ENCODE data around the gene SAXO1. TPM values are rescaled to one million over a fixed set of nuclear protein-coding genes. Genes with fewer than 3 reads are reported as not detected.
A peak's percentile ranks its signal among the peaks of the same experiment; 100 is the strongest.

SAXO1 gene
- total RNA-seq, 1 experiment from 2014 or later, result not detected

- DNase-seq, result peak; percentile 56
- Histone ChIP-seq H3K36me3 (peaks cover 10% of the 10 kb centered on the region), H3K9me3 (peaks cover 20% of the 10 kb centered on the region), H3K4me3 (no peak overlapping the region), H3K27me3 (no peaks in the 10 kb centered on the region)
Observed at GRCh38 chr9:18980189-18980588, 52.8 kb downstream of the SAXO1 start.

DNA sequence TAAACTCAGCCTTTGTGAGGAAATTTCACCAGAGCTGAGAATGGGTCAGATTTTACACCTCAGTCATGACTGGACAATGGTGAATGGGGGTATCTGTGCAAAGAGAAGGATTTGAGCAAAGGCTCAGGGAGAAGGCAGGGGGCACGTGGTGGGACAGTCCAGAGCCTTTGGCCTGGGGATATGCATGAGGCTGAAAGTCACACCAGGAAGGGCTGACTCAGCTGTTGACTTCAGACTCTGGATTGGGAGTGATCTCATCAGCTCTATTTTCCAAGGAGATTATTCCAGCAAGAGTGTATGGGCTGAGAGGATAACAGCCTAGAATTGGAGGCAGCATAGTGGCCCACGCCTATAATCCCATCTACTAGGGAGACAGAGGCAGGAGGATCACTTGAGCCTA, 53.6 kb downstream of the SAXO1 start:
- peaks cover 6% of the 10 kb centered on the region for H3K36me3 ChIP-seq
- DNase-seq, result peak; percentile 88
- H3K9me3 ChIP-seq, result peaks cover 16% of the 10 kb centered on the region
- no peak overlapping the region for H3K4me3 ChIP-seq
- no peaks in the 10 kb centered on the region for H3K27me3 ChIP-seq

DNA sequence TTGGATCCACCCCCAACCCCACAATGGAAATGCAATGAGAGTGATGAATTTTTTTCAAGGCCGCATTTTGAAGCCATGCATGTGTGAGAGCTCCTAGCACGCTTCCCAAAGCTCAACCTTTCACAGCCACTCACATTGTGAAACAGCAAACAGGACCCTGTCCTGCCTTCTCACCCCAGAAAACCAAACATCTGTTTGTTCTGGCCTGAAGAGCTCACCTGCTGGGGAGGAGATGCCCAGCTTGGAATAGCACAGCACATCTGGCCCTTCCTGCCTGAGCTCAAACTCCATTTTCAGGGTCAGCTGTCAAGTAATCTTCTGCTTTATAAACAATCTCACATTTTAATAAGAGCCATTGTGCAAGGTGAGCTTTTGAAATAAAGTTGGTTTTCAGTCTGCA, 54.8 kb downstream of the SAXO1 start:
- H3K27me3 ChIP-seq, result no peaks in the 10 kb centered on the region
- no peak for DNase-seq
- no peaks in the 10 kb centered on the region; the same call in 1 of the 2 replicates for H3K36me3 ChIP-seq
- H3K4me3 ChIP-seq, result no peak overlapping the region
- peaks cover 5% of the 10 kb centered on the region for H3K9me3 ChIP-seq

DNA sequence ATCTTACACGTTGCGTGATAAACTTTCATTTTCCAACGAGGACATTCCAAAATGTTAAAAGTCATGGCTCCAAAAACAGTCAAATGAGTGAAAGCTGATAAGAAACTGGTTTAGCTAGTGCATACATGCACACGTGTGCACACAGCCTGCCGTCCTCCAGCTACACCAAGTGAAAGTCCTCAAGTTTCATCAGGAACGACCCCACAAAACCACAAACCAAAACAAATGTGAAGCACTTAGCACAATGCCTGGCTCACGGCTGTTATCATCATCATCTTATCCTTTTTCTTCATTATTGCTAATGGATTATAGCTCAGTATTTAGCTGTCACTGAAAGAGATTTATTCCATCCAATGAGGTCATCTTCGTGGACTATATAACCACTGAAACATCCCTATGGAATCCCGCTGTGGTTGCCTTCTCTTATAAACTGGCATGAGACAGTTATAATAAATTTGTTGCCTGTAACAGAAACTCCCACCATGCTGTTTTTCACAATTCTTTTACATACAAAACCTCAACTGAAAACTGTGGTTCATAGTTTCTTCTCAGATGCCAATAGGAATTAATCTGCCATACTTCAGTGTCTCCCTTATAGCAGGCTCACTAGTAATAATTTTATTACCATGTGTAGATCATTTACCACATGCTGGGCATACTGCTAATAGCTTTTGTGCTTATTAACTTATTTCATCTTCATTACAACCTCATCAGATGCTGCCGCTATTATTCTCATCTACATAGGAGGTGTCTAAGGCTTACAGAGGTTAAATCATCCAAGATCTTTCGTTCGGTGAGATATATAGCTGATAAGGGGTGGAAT, 56.1 kb downstream of the SAXO1 start:
- no peaks in the 10 kb centered on the region for H3K36me3 ChIP-seq
- no peaks in the 10 kb centered on the region for H3K27me3 ChIP-seq
- DNase-seq, result peak; percentile 81
- peak overlapping the region; percentile 15 for H3K4me3 ChIP-seq
- no peaks in the 10 kb centered on the region for H3K9me3 ChIP-seq

DNA sequence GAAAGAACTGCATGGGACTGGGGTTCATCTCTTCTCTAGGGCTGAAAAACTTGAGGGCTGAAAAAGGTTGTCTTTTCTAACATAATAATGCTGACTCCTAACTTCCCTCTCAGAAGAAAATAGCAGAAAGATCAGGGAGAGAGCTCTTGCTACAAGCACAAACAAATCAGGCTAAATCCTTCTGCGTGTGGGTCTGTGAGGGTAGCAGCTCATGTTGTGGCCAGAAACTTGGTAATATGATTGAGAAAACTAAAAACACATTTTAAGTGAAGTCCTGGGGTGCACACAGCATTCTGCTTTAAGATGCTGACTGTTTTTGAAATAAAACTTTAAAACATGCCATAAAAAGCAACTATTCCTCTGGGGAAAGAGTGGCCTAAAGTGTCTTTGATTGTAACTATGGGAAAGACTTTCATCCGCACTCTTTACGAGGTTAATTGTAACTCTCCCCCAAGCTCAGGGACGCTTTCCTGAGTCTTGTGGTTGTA, 56.7 kb downstream of the SAXO1 start:
- H3K36me3 ChIP-seq, result no peaks in the 10 kb centered on the region
- H3K9me3 ChIP-seq, result no peaks in the 10 kb centered on the region
- H3K4me3 ChIP-seq, result peak overlapping the region; percentile 15
- DNase-seq, result no peak
- no peaks in the 10 kb centered on the region for H3K27me3 ChIP-seq

DNA sequence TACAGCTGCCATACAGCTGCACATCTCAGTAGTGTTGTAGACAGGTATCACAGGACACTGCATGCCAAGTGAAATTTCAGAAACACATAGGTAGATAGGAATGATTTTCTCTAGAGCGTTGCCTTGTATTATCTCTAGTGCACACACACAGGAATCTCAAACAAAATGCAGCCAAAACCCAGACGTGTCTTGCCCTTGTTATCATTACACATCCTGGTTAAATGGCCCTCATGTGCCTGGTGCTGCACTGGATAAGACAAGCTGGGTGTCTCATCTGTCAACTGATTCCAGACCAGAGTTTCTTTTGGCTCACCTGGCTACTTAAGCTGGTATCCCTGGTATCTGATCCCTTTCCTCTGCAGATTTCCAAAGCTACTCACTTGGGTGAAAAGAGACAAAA, 59.7 kb downstream of the SAXO1 start:
- peaks cover 3% of the 10 kb centered on the region for H3K9me3 ChIP-seq
- DNase-seq, result no peak
- H3K36me3 ChIP-seq, result no peaks in the 10 kb centered on the region
- H3K27me3 ChIP-seq, result no peaks in the 10 kb centered on the region
- H3K4me3 ChIP-seq, result no peak overlapping the region

DNA sequence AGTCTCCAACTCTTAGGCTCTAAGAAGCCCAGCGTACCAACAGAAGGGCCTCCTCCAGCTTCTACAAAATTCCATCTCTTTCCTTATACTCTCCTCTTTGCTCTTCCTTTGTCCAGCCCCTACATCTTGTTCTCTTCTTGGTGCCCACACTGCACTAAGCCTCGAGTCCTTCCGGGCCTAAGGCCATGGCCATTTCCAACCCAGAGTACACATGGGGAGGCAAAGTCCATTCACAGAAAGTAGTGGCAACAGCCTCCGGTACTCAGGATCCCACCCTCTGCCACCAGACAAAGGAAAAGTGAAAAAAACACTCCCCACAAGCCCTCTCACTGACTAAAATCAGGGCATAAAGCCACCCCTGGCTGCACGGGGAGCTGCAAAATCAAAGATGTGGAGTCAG, 60.3 kb downstream of the SAXO1 start:
- DNase-seq, result no peak
- Histone ChIP-seq H3K27me3 (no peaks in the 10 kb centered on the region), H3K9me3 (peaks cover 3% of the 10 kb centered on the region), H3K36me3 (no peaks in the 10 kb centered on the region), H3K4me3 (no peak overlapping the region)

GRCh38 chr9:18971909-18972308, 61.1 kb downstream of the SAXO1 start:
- H3K4me3 ChIP-seq, result no peak overlapping the region
- no peak for DNase-seq
- H3K27me3 ChIP-seq, result no peaks in the 10 kb centered on the region
- peaks cover 3% of the 10 kb centered on the region for H3K9me3 ChIP-seq
- no peaks in the 10 kb centered on the region for H3K36me3 ChIP-seq

- peaks cover 3% of the 10 kb centered on the region for H3K9me3 ChIP-seq
- no peaks in the 10 kb centered on the region for H3K27me3 ChIP-seq
- no peak for DNase-seq
- no peaks in the 10 kb centered on the region for H3K36me3 ChIP-seq
- H3K4me3 ChIP-seq, result no peak overlapping the region
Observed at GRCh38 chr9:18971404-18971803, 61.6 kb downstream of the SAXO1 start.

DNA sequence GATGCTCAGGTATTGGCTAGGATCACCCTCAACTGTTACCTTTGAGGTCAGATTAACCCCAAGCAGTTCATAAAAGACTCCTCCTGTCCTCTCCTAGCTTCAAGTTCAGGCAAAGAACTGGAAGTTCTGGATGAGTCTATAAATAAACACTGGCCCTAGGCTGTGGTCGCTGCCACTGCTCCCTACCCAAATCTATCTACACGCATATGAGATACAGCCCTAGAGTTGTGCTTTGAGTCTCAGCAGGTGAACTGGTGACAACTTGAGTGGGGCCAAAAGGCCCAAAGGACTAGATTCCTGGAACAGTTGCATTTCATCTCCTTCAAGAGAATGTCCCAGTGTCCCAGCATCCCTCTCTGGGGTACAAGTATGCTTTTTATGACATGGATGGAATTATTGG, 62.6 kb downstream of the SAXO1 start:
- no peaks in the 10 kb centered on the region for H3K27me3 ChIP-seq

GRCh38 chr9:18969128-18969527, 63.9 kb downstream of the SAXO1 start:
- Histone ChIP-seq H3K27me3 (no peaks in the 10 kb centered on the region), H3K4me3 (no peak overlapping the region), H3K36me3 (no peaks in the 10 kb centered on the region), H3K9me3 (peaks cover 10% of the 10 kb centered on the region)
- no peak for DNase-seq

More for the DNA sequence above, 62.6 kb downstream of the SAXO1 start:
- Histone ChIP-seq H3K9me3 (peaks cover 5% of the 10 kb centered on the region), H3K36me3 (no peaks in the 10 kb centered on the region), H3K4me3 (no peak overlapping the region)
- DNase-seq, result no peak

- H3K4me3 ChIP-seq, result no peak overlapping the region
- H3K9me3 ChIP-seq, result no peaks in the 10 kb centered on the region
- no peak for DNase-seq
- H3K36me3 ChIP-seq, result no peaks in the 10 kb centered on the region
- H3K27me3 ChIP-seq, result no peaks in the 10 kb centered on the region
Observed at GRCh38 chr9:18955626-18956025, 77.4 kb downstream of the SAXO1 start.

DNA sequence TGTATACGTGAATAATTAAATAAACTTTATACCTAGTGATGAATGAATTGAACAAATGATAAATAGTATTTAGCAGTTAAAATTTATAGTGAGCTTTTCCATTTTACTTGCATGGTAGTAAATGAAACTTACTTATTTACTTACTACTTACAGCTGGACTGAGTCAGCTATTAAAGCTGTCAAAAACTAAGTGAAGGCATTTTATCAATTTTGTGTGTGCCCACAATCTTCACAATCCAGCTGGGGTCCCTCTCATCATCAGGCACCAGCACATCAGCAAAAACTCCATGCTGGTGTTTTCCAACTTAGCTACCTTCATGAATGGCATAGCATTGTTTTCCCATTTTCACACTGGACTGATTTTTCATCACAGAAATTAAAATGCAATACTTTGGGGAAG, 81.1 kb downstream of the SAXO1 start:
- Histone ChIP-seq H3K4me3 (no peak overlapping the region), H3K9me3 (no peaks in the 10 kb centered on the region), H3K27me3 (no peaks in the 10 kb centered on the region), H3K36me3 (no peaks in the 10 kb centered on the region)
- no peak for DNase-seq

DNA sequence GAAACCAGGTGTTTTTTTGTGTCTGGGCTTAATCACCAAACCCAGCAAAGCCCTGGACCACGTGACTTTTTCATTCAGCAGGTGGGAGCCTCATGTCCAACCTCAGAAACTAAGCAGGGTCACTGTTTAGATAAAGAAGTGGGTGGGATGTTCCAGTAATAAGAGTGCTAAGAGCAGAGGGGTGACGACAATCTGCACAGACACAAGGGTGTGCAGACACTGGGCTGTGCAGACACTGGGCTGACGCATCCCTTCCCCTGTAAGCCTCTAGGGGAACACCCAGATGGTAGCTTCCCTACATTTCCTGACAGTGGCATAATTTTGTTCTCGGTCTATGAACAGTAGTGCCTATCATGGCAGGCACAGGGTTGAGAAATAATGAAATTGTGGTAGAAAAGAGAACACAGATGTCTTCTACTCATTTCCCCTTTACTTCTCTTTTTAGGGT, 85.1 kb downstream of the SAXO1 start:
- no peaks in the 10 kb centered on the region for H3K27me3 ChIP-seq
- no peak for DNase-seq
- H3K36me3 ChIP-seq, result no peaks in the 10 kb centered on the region
- no peaks in the 10 kb centered on the region for H3K9me3 ChIP-seq
- no peak overlapping the region for H3K4me3 ChIP-seq

DNA sequence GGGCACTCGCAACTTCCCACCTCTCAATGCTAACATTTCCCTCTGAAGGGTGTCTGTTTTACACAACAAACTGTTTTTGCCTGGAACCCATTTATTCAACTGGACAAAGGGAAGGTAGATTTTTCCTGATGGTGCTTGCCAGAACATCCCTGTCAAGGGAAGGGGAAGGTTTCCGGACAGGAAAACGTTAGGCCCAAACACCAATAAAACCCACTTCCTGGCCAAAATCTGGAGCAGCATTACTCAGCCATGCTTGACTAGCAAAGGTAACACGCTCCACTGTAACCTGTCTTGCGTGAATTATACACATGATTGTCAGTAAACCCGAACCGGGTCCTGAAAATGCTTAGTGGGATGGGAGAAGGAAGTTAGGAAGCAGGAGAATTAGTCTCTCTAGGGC, 90.2 kb downstream of the SAXO1 start:
- Histone ChIP-seq H3K9me3 (no peaks in the 10 kb centered on the region), H3K36me3 (no peaks in the 10 kb centered on the region), H3K4me3 (no peak overlapping the region), H3K27me3 (no peaks in the 10 kb centered on the region)
- no peak for DNase-seq

GRCh38 chr9:18941060-18941740, 91.8 kb downstream of the SAXO1 start:
- H3K4me3 ChIP-seq, result no peak overlapping the region
- no peaks in the 10 kb centered on the region for H3K27me3 ChIP-seq
- no peaks in the 10 kb centered on the region for H3K9me3 ChIP-seq
- no peaks in the 10 kb centered on the region for H3K36me3 ChIP-seq
- no peak for DNase-seq

- no peak for DNase-seq
- Histone ChIP-seq H3K36me3 (no peaks in the 10 kb centered on the region), H3K27me3 (no peaks in the 10 kb centered on the region), H3K4me3 (no peak overlapping the region), H3K9me3 (no peaks in the 10 kb centered on the region)
Observed at GRCh38 chr9:18939943-18940342, 93.1 kb downstream of the SAXO1 start.
